ENCODE results near the gene PDE4D. TPM values are rescaled to one million over a fixed set of nuclear protein-coding genes. Genes with fewer than 3 reads are reported as not detected.
A peak's percentile ranks its signal among the peaks of the same experiment; 100 is the strongest.

The PDE4D gene
- total RNA-seq, 1 experiment from 2014 or later: 17.2 TPM

- no peak for DNase-seq (ENCODE audit: low read depth)
Measured at GRCh38 chr5:59182760-59183159, 710.8 kb downstream of the PDE4D start.

- no peak for DNase-seq (ENCODE audit: low read depth)
Measured at GRCh38 chr5:59180515-59180914, 713.0 kb downstream of the PDE4D start.

- no peak for DNase-seq (ENCODE audit: low read depth)
Measured at GRCh38 chr5:59179704-59180103, 713.8 kb downstream of the PDE4D start.

- DNase-seq (ENCODE audit: low read depth): no peak
Measured at GRCh38 chr5:59178482-59178881, 715.0 kb downstream of the PDE4D start.

GRCh38 chr5:59178071-59178470, 715.5 kb downstream of the PDE4D start:
- DNase-seq (ENCODE audit: low read depth): no peak

- DNase-seq (ENCODE audit: low read depth): no peak
Measured at GRCh38 chr5:59177644-59178043, 715.9 kb downstream of the PDE4D start.

GRCh38 chr5:59174248-59174844, 719.2 kb downstream of the PDE4D start:
- DNase-seq (ENCODE audit: low read depth): peak; percentile 62

GRCh38 chr5:59173578-59173977, 719.9 kb downstream of the PDE4D start:
- DNase-seq (ENCODE audit: low read depth): no peak

- DNase-seq (ENCODE audit: low read depth): no peak
Measured at GRCh38 chr5:59171131-59171530, 722.4 kb downstream of the PDE4D start.

GRCh38 chr5:59169768-59170150, 723.8 kb downstream of the PDE4D start:
- DNase-seq (ENCODE audit: low read depth): no peak

- DNase-seq (ENCODE audit: low read depth): no peak
Measured at GRCh38 chr5:59169081-59169767, 724.3 kb downstream of the PDE4D start.

- no peak for DNase-seq (ENCODE audit: low read depth)
Measured at GRCh38 chr5:59168067-59168466, 725.5 kb downstream of the PDE4D start.

GRCh38 chr5:59164041-59164830, 729.3 kb downstream of the PDE4D start:
- no peak for DNase-seq (ENCODE audit: low read depth)

- DNase-seq (ENCODE audit: low read depth): no peak
Measured at GRCh38 chr5:59161221-59162105, 732.1 kb downstream of the PDE4D start.

- DNase-seq (ENCODE audit: low read depth): no peak
Measured at GRCh38 chr5:59158637-59159391, 734.7 kb downstream of the PDE4D start.

GRCh38 chr5:59158165-59158564, 735.4 kb downstream of the PDE4D start:
- DNase-seq (ENCODE audit: low read depth): peak; percentile 61

- DNase-seq (ENCODE audit: low read depth): no peak
Measured at GRCh38 chr5:59157068-59157467, 736.5 kb downstream of the PDE4D start.

- DNase-seq (ENCODE audit: low read depth): peak; percentile 22
Measured at GRCh38 chr5:59152701-59153245, 740.8 kb downstream of the PDE4D start.

GRCh38 chr5:59151162-59151889, 742.2 kb downstream of the PDE4D start:
- DNase-seq (ENCODE audit: low read depth): no peak

GRCh38 chr5:59149827-59150226, 743.7 kb downstream of the PDE4D start:
- no peak for DNase-seq (ENCODE audit: low read depth)

All from RPMI7951 (cell line).